VCaP (cell line): Measurements from ENCODE around the gene DPYSL4.

Source experiments
- H3K27ac ChIP-seq: fragments of 450-650 bp; 2 replicates; pipeline ENCODE4 v1.5.1; 2017
- TF ChIP-seq, protein P1 (sequence below): fragments of 450-650 bp; conservative IDR thresholded peaks from 2 replicates; pipeline ENCODE4 v1.5.1; 2017; ENCODE audit warnings: mild to moderate bottlenecking, moderate library complexity

The DPYSL4 gene

DNA sequence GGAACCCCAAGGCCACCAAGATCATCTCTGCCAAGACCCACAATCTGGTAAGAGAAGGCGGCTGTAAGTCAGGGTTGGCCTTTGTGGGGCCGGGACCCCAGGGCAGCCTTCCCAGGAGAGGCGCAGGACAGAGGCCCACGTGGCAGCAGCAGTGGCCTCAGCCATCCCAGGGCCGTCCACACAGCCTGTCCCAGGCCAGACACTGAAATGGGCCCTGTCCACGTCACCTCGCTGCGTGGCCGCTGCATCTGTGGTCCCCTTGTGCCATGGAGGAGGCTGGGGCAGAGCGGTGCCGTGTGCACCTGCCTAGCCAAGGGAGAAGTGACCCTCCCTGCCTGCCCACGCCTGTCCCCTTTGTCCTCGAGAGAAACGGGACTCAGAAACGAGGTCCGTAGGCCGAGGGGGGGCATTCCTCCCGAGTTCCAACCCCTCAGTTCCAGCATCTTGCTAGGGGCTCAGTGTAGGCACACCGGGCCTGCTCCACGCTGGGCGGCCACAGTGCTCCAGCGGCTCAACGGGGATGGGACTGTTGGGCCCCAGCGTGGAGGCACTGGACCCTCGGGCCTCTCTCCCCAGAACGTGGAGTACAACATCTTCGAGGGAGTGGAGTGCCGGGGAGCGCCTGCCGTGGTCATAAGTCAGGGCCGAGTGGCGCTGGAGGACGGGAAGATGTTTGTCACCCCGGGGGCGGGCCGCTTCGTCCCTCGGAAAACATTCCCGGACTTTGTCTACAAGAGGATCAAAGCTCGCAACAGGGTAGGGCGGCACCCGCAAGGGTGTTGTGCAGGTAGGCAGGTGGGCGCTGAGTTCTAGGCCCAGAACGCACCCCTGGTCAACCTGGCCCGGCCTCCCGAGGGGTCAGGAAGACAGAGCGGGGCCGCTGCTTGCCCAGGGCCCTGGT, 15.6 kb downstream of the DPYSL4 start:
- no peak overlapping the region for H3K27ac ChIP-seq
- TF ChIP-seq, protein P1, sequence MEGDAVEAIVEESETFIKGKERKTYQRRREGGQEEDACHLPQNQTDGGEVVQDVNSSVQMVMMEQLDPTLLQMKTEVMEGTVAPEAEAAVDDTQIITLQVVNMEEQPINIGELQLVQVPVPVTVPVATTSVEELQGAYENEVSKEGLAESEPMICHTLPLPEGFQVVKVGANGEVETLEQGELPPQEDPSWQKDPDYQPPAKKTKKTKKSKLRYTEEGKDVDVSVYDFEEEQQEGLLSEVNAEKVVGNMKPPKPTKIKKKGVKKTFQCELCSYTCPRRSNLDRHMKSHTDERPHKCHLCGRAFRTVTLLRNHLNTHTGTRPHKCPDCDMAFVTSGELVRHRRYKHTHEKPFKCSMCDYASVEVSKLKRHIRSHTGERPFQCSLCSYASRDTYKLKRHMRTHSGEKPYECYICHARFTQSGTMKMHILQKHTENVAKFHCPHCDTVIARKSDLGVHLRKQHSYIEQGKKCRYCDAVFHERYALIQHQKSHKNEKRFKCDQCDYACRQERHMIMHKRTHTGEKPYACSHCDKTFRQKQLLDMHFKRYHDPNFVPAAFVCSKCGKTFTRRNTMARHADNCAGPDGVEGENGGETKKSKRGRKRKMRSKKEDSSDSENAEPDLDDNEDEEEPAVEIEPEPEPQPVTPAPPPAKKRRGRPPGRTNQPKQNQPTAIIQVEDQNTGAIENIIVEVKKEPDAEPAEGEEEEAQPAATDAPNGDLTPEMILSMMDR, result no peak

DNA sequence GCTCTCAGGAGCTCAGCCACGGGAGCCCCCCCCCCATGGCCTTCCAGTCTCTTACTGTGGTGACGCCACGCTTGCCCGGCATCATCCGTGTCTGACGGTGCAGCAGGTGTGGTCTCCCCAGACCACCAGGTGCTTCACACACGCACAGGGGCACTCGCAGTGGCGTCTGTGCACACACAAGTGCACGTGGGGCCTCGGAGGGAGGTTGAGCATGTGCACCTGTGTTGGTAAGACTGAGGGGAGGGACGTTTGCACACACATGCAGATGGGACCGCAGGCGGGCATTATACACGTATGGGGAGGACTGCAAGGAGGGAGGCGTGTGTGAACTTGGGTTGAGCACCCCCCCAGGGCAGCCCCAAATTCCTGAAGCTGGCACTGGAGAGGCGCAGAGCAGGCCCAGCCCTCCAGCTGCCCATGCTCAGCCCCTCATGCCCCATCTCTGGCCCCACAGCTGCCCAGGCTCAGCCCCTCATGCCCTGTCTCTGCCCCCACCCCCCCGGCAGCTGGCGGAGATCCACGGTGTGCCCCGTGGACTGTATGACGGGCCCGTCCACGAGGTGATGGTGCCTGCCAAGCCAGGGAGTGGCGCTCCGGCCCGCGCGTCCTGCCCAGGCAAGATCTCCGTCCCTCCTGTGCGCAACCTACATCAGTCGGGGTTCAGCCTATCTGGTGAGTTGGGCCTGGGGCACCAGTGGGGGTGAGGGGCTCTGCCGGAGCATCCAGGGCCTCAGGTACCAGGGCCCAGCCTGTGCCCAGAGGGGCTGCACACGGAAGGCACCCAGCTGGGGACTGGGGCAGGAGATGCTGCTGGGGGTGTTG, 16.7 kb downstream of the DPYSL4 start:
- TF ChIP-seq, protein P1, result no peak

DNA sequence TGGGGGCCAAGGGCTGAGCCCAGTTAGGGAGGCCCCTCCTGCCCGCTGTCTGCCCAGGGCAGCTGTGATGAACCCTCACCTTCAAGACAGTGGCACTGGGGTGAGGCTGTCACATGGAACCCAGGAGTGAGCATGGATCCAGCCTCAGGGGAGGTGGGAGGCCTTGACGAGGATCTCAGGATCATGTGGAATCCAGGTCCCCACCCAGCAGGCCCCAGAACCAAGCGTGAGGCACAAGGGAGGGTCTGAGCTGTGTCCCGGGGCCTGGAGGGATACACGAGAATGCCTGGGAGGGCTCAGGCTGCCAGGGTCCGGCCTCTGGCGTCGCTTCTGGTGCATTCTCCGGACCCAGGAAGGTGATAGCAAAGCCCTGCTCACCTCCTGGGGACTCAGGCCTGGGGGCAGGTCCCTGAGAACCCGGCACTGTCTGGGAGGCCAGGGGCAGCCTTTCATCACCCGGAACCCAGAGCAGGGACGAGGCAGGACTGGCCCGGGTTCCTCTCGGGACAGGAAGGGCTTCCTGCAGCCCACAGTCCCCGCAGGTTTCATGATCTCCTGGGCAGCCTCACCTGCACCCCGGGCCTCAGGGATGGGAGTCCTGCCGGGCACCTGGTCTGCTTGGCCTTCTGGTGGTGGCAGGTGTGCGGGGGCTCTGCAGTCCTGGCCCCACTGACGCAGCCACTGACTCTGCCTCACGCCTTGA, 17.5 kb downstream of the DPYSL4 start:
- TF ChIP-seq, protein P1, result no peak
- no peak overlapping the region for H3K27ac ChIP-seq

More for the DNA sequence above, 16.7 kb downstream of the DPYSL4 start:
- H3K27ac ChIP-seq, result no peak overlapping the region

DNA sequence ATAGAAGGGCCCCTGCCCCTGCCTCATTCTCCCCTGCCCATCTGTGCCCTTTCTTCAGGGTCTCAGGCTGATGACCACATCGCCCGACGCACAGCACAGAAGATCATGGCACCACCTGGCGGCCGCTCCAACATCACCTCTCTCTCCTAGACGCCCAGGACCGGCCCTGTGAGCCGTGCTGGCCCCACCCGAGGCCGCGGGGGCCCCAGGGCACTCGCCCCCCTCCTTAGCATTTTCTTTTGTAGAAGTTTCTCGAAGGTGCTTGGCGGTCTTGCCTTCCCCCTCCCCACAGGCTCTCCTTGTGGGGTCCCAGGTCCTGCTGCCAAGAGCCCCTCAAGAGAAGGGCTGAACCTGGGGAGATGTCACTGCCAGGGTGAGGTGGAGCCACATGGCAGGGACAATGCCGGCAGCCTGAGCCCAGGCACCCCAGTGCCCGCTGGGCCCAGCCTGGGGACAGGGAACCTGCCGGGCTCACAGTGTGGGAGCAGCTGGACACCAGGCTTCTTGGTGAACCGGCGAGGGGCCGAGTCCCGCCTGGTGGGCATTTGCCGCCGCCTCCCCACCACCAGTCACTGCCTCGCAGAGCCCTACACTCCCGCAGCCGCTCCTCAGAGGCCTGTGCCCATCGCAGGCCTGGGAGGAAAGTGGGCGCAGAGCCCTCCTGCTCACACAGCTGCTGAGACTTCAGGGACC, 18.2 kb downstream of the DPYSL4 start:
- TF ChIP-seq, protein P1, result no peak
- H3K27ac ChIP-seq, result no peak overlapping the region

DNA sequence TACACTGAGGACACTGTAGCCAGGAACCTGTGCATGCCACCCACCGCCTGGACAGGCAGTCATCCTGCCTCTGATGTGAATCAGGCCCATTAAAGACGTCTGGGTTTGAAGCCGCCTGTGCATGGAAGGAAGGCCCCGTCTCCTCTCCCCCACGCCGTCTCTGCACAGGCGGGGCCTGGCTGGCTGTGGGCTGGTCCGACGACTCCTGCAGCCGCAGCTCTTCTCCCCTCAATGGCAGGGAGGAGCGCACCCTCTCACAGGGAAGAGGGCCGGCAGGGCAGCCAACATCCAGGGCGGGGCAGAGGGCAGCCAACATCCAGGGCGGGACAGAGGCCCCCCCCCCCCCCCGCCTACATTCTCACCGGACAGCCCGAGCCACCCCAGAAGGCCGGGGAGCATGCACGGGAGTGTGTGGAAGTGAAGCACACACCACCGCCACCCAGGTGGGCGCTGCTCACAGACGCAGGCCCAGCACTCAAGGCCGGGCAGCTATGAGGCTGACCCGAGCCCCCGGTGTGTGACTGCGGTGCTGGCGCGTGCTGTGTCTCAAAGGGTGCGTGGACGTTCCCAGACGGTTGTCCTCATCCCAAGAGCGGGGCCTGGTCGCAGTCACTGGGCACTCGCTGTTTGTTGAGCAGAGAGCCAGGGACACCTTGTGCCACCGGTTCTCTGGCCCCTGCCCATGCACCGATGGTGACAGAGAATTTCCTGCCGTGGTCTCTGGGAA, 19.1 kb downstream of the DPYSL4 start:
- H3K27ac ChIP-seq, result no peak overlapping the region
- TF ChIP-seq, protein P1, result no peak

DNA sequence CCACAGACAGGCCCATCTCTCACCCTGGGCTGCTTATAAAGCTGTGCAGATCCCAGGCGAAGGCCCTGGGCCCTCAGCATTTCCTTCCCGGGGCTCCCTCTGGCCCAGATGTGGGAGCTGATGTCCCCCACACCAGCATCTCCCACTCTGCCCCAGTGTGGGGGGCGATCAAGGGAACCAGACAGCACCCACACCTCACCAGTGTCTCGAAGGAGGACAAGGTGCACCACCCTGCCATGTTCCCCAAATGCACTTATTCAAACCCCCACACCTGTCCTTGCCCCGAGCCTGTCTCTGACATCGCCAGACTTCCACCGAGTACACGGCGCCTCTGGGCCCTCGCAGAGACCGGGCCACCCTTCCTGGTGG, 19.6 kb downstream of the DPYSL4 start:
- H3K27ac ChIP-seq, result no peak overlapping the region
- TF ChIP-seq, protein P1, result no peak
